Central memory CD8-positive, alpha-beta T cell (primary cell): ENCODE data around the gene BATF.
A peak's percentile ranks its signal among the peaks of the same experiment; 100 is the strongest.
"Not testable (repeated sequence)": the region's sequence is repeated elsewhere in the genome, so short reads cannot be mapped to it uniquely, and the experiment has no call there.

Source experiments
- ATAC-seq: fragments of 150-1000 bp; cut with Tn5 transposase; replicated peaks from 2 replicates; pipeline ENCODE4 v1.10.0; 2022; ENCODE audit warnings: mild to moderate bottlenecking, moderate FRiP score, moderate number of reproducible peaks; ENCODE audit not compliant: poor library complexity, severe bottlenecking; ENCODE audit errors: extremely low read depth
- DNase-seq, 2 donors: peaks; one replicate each; pipeline ENCODE4 v3.0.0; 2021; ENCODE audit warnings: low spot score in 2 of 2
- H3K27ac Mint-ChIP-seq: one replicate; pipeline ENCODE4 v1.8.0; 2022; ENCODE audit warnings: low read depth, mild to moderate bottlenecking, moderate library complexity, mixed read lengths
- H3K27me3 Mint-ChIP-seq: one replicate; pipeline ENCODE4 v1.8.0; 2022; ENCODE audit warnings: mixed read lengths
- H3K36me3 Mint-ChIP-seq: one replicate; pipeline ENCODE4 v1.8.0; 2022; ENCODE audit warnings: mild to moderate bottlenecking, moderate library complexity, mixed read lengths; ENCODE audit not compliant: insufficient read depth
- H3K4me1 Mint-ChIP-seq: one replicate; pipeline ENCODE4 v1.8.0; 2022; ENCODE audit warnings: mixed read lengths
- H3K4me3 Mint-ChIP-seq: one replicate; pipeline ENCODE4 v1.8.0; 2022; ENCODE audit warnings: mild to moderate bottlenecking, moderate library complexity, mixed read lengths
- H3K9me3 Mint-ChIP-seq: one replicate; pipeline ENCODE4 v1.8.0; 2022; ENCODE audit warnings: mixed read lengths

The BATF gene

GRCh38 chr14:75522224-75522982 lies at the start of gene BATF:
TSS of gene BATF (plus strand) at chr14:75522469. CDS start at chr14:75522683, 214 bp downstream.
- peak within 1 kb of the TSS; percentile 99 for H3K4me3 Mint-ChIP-seq
- ATAC-seq (peak; percentile 83), DNase-seq (peak in 1 of 2 donors; percentile 53)
- H3K4me1 Mint-ChIP-seq, result peaks cover 68% of the 10 kb centered on the region
- peaks cover 24% of the 10 kb centered on the region for H3K36me3 Mint-ChIP-seq
- no peaks in the 10 kb centered on the region for H3K9me3 Mint-ChIP-seq
- H3K27ac Mint-ChIP-seq, result peak within 1 kb of the TSS; percentile 95
- H3K27me3 Mint-ChIP-seq, result no peaks in the 10 kb centered on the region

- DNase-seq, ATAC-seq, H3K27ac Mint-ChIP-seq, H3K9me3 Mint-ChIP-seq, H3K4me3 Mint-ChIP-seq, H3K36me3 Mint-ChIP-seq, H3K4me1 Mint-ChIP-seq: not testable (repeated sequence)
- H3K27me3 Mint-ChIP-seq, result peaks cover 15% of the 10 kb centered on the region
Observed at GRCh38 chr14:75474127-75474526, 48.1 kb upstream of the BATF start.

GRCh38 chr14:75476274-75476995 lies 45.8 kb upstream of the BATF start:
- H3K4me1 Mint-ChIP-seq, result no peaks in the 10 kb centered on the region
- H3K27ac Mint-ChIP-seq, result no peak overlapping the region
- H3K36me3 Mint-ChIP-seq, result no peaks in the 10 kb centered on the region
- H3K9me3 Mint-ChIP-seq, result no peaks in the 10 kb centered on the region
- no peak for ATAC-seq
- H3K4me3 Mint-ChIP-seq, result no peak overlapping the region
- DNase-seq, result no peak
- H3K27me3 Mint-ChIP-seq, result peaks cover 24% of the 10 kb centered on the region

GRCh38 chr14:75477881-75478280 lies 44.4 kb upstream of the BATF start:
- H3K27ac Mint-ChIP-seq, result no peak overlapping the region

GRCh38 chr14:75479770-75480600 lies 42.3 kb upstream of the BATF start:
- ATAC-seq (no peak), DNase-seq (no peak)
- Mint-ChIP-seq H3K4me1 (no peaks in the 10 kb centered on the region), H3K9me3 (no peaks in the 10 kb centered on the region), H3K27me3 (peaks cover 15% of the 10 kb centered on the region), H3K27ac (no peak overlapping the region), H3K4me3 (no peak overlapping the region), H3K36me3 (no peaks in the 10 kb centered on the region)

More at GRCh38 chr14:75477881-75478280, 44.4 kb upstream of the BATF start:
- ATAC-seq, result no peak
- peaks cover 24% of the 10 kb centered on the region for H3K27me3 Mint-ChIP-seq
- DNase-seq, result no peak
- no peaks in the 10 kb centered on the region for H3K36me3 Mint-ChIP-seq
- H3K4me1 Mint-ChIP-seq, result no peaks in the 10 kb centered on the region
- H3K4me3 Mint-ChIP-seq, result no peak overlapping the region
- H3K9me3 Mint-ChIP-seq, result no peaks in the 10 kb centered on the region

- Mint-ChIP-seq H3K4me3 (no peak overlapping the region), H3K4me1 (peaks cover 13% of the 10 kb centered on the region), H3K27me3 (peaks cover 10% of the 10 kb centered on the region), H3K27ac (no peak overlapping the region), H3K36me3 (no peaks in the 10 kb centered on the region), H3K9me3 (no peaks in the 10 kb centered on the region)
- DNase-seq, result no peak
- no peak for ATAC-seq
Observed at GRCh38 chr14:75482366-75482765, 39.9 kb upstream of the BATF start.

GRCh38 chr14:75484711-75485429 lies 37.4 kb upstream of the BATF start:
- no peak overlapping the region for H3K4me3 Mint-ChIP-seq
- no peaks in the 10 kb centered on the region for H3K9me3 Mint-ChIP-seq
- DNase-seq (no peak), ATAC-seq (no peak)
- H3K27ac Mint-ChIP-seq, result no peak overlapping the region
- H3K4me1 Mint-ChIP-seq, result peaks cover 20% of the 10 kb centered on the region
- H3K36me3 Mint-ChIP-seq, result no peaks in the 10 kb centered on the region
- H3K27me3 Mint-ChIP-seq, result peaks cover 5% of the 10 kb centered on the region

GRCh38 chr14:75486318-75486717 lies 36.0 kb upstream of the BATF start:
- Mint-ChIP-seq H3K9me3 (no peaks in the 10 kb centered on the region), H3K27me3 (no peaks in the 10 kb centered on the region), H3K4me1 (peaks cover 20% of the 10 kb centered on the region), H3K4me3 (no peak overlapping the region), H3K27ac (no peak overlapping the region), H3K36me3 (no peaks in the 10 kb centered on the region)
- ATAC-seq (no peak), DNase-seq (no peak)

- H3K36me3 Mint-ChIP-seq, result no peaks in the 10 kb centered on the region
- no peak overlapping the region for H3K4me3 Mint-ChIP-seq
- H3K4me1 Mint-ChIP-seq, result peaks cover 20% of the 10 kb centered on the region
- DNase-seq (no peak), ATAC-seq (peak; percentile 79)
- no peaks in the 10 kb centered on the region for H3K9me3 Mint-ChIP-seq
- H3K27ac Mint-ChIP-seq, result no peak overlapping the region
- H3K27me3 Mint-ChIP-seq, result no peaks in the 10 kb centered on the region
Observed at GRCh38 chr14:75487155-75487671, 35.1 kb upstream of the BATF start.

- DNase-seq, result no peak
- no peaks in the 10 kb centered on the region for H3K9me3 Mint-ChIP-seq
- H3K36me3 Mint-ChIP-seq, result no peaks in the 10 kb centered on the region
- ATAC-seq, result no peak
- no peak overlapping the region for H3K27ac Mint-ChIP-seq
- H3K4me1 Mint-ChIP-seq, result peaks cover 20% of the 10 kb centered on the region
- peak overlapping the region; percentile 63 for H3K4me3 Mint-ChIP-seq
- no peaks in the 10 kb centered on the region for H3K27me3 Mint-ChIP-seq
Observed at GRCh38 chr14:75489480-75489837, 32.8 kb upstream of the BATF start.

- DNase-seq (no peak), ATAC-seq (no peak)
- H3K4me3 Mint-ChIP-seq, result no peak overlapping the region
- H3K27ac Mint-ChIP-seq, result no peak overlapping the region
- no peaks in the 10 kb centered on the region for H3K27me3 Mint-ChIP-seq
- peaks cover 19% of the 10 kb centered on the region for H3K4me1 Mint-ChIP-seq
- H3K9me3 Mint-ChIP-seq, result no peaks in the 10 kb centered on the region
- H3K36me3 Mint-ChIP-seq, result no peaks in the 10 kb centered on the region
Observed at GRCh38 chr14:75491376-75491978, 30.8 kb upstream of the BATF start.
